NCI-H446 treated with DMSO at 0.1 percent for 48 hours (cell line): Measurements from ENCODE around the gene TPD52L2.
"Not testable (repeated sequence)": the region's sequence is repeated elsewhere in the genome, so short reads cannot be mapped to it uniquely, and the experiment has no call there.

Experiments
- DNase-seq: peaks from one replicate; lab custom pipeline; 2025; lab: John Stamatoyannopoulos, UW

Gene TPD52L2

GRCh38 chr20:63895952-63896263, 30.8 kb downstream of the TPD52L2 start:
- DNase-seq: no peak

GRCh38 chr20:63896264-63897105, 31.4 kb downstream of the TPD52L2 start:
- DNase-seq: no peak

GRCh38 chr20:63897978-63898561, 33.0 kb downstream of the TPD52L2 start:
- DNase-seq: no peak

GRCh38 chr20:63898882-63899558, 34.0 kb downstream of the TPD52L2 start:
- no peak for DNase-seq

DNA sequence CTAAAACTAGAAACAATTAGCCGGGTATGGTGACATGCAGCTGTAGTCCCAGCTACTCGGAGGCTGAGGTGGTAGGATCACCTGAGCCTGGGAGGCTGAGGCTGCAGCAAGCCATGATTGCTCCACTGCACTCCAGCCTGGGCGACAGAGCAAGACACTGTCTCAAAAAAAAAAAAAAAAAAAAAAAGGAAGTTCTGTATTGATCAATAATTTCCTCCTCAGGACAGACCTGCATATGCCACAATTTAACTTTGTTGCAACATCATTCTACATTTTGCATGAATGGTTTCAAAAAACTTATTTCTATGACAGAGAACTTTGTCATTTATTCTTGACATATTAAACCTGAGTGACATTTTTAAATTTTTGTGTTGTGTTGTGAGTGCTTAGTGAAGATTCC, 35.3 kb downstream of the TPD52L2 start:
- no peak for DNase-seq

- no peak for DNase-seq
These were observed 38.9 kb downstream of the TPD52L2 start for GRCh38 chr20:63903796-63904561.

DNA sequence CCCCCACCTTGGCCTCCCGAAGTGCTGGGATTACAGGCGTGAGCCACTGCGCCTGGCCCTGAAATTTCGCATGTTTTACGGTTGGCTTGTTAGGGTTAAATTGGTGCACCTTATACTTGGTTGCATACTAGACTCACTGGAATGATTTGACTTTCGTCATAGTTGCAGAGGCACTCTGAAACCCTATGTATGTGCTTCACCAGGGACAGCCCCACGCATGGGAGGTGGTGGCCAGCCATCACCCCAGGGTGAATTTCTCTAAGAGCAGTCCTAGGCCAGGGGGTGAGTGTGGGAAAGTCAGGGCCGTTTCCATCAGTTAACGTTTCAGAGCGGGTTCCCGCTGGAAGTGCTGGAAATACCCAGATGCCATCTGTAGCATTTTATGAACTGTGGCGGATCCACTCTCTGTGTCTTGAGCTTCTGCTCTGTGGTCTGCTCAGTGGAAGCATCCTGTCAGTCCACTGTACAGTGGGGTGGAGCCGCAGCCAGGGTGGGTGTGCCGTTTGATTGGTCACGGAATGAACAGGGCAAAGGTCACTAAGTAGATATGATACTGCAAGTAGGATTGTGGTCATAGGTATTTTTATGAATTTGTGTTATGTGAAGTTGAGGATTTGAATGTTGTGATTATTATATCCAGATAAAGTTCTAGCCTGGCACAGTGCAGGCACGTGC, 43.1 kb downstream of the TPD52L2 start:
- no peak for DNase-seq

DNA sequence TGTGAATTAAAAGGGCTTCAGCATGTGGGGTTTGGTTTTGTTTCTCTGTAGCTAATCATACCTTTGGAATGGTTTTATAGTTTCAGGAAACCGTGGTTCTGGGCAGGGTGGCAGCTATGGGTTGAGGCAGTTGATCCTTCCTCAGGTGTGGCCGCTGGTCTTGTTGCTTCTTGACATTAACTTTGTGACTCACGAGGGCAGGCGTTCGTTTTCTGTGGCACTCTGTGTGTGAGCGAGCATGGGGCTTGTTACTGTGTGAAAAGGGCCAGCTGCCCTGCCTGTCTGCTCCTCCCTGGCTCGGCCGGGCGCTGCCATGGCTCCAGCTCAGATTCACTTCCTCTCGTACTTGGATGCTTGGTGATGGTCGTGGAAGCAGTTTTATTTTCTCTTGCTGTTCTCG, 46.1 kb downstream of the TPD52L2 start:
- no peak for DNase-seq

DNA sequence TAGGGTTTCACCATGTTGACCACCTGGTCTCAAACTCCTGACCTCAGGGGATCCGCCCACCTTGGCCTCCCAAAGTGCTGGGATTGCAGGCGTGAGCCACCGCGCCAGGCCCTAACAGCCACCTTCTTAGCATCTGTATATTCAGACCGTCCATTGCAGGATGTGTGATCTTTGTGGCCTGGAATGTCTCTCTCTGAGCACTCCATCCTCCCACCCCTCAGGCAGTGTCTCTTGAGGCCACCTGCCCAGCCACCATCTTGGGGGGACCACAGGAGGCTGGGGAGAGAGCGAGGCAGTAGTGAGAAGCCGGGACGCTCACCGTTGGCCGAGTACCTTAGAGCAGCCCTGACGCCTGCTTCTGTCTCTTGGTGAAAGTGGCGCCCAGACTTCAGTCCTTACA, 48.7 kb downstream of the TPD52L2 start:
- DNase-seq: no peak

DNA sequence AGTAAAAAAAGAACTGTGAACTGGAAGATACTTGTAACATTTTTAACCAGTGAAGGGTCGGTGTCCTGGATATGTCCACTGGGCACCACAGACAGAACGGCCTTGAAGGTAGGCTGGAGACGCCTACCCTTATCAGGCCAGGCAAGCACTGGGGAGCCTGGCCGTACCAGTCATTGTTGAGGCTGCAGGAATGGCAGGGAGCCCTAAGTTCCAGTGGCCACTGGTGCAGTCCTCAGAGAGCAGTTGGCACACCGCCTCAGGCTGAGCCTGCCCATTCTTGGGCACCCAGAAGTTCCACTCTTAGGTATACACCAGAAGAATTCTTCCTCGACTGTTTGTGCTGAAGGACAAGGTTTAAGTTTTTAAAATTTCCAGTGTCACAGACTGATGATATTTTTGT, 50.4 kb downstream of the TPD52L2 start:
- DNase-seq: no peak

- DNase-seq: not testable (repeated sequence)
These were observed 51.4 kb downstream of the TPD52L2 start for GRCh38 chr20:63916371-63916939.

DNA sequence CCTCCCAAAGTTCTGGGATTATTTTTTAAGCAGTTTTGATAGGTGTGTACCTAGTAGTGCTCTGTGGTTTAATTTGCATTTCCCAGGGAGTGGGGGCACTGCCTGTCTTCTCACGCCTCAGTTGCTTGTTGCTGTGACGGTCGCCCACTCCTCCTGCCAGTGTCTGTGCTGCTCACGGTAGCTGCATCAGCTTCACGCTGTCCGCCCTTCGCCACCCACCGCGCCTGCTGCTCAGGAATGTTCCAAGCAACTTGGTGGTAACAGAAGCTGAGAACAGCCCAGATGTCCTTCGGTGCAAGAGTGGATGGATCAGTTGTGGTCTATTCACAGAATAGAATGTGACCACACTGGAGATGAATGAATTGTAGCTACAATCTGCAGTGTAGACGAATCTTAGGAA, 52.7 kb downstream of the TPD52L2 start:
- no peak for DNase-seq

GRCh38 chr20:63919130-63919529, 54.1 kb downstream of the TPD52L2 start:
- DNase-seq: no peak

GRCh38 chr20:63920226-63920625, 55.2 kb downstream of the TPD52L2 start:
- no peak for DNase-seq

DNA sequence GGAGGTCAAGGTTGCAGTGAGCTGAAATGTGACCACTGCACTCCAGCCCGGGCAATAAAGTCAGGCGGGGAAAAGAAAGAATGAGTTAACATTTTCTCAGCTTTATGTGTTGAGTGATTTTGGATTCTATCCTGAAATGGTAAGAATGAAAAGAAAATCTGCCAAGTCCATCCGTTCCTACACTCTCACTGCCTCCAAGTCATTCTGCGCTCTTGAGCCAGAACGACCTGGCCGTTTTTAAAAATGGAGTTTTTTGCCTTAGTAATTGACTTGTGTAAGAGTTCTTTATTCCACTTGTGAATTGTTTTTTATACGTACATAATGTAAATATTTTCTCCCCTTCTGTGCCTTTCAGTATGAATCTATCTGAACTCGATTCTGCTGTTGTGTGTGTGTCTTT, 58.6 kb downstream of the TPD52L2 start:
- no peak for DNase-seq

- no peak for DNase-seq
These were observed 59.2 kb downstream of the TPD52L2 start for GRCh38 chr20:63924241-63924640.

DNA sequence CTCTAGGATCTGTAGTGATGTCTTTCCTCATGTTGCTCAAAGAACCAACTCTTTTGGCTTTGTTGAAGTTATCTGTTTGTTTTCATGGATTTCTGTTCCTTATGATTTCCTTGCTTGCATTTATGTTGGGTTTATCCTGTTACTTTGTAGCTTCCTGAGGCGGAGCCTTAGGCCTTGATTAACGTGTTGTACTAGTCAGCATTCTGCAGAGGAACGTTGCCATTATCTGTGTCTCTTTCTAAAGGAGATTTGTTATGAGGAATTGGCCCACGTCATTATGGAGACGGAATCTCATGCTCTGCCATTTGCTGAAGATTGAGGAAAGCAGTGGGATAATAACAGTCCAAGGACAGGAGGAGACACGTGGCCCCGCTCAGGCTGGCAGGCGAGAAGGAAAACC, 61.2 kb downstream of the TPD52L2 start:
- no peak for DNase-seq

- DNase-seq: no peak
These were observed 64.0 kb downstream of the TPD52L2 start for GRCh38 chr20:63929071-63929470.

- not testable (repeated sequence) for DNase-seq
These were observed 64.4 kb downstream of the TPD52L2 start for GRCh38 chr20:63929473-63929883.

DNA sequence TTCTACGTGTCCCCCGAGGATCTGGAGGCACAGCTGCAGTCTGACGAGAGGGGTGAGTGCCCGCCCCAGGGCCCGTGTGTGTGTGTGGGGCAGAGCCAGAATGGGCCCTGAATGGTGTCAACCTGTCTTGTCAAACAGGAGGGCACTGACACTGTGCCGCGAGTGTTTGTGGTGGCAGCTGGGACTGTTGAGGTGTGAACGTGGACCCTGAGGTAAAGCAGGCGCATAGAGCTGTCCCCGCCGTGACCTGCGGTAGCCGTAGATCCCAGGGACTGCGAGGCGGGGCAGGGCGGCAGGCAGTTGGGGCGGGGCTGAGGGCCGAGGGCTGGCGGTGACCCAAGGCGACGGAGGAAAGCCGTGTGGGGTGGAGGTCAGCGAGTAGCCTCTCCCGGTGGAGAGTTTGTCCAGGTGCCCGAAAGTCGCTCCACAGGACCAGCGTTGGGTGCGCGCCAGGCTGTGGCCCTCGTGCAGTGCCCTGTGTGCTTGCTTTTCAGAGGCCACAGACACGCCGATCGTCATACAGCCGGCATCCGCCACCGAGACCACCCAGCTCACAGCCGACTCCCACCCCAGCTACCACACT, 66.0 kb downstream of the TPD52L2 start:
- DNase-seq: no peak

DNA sequence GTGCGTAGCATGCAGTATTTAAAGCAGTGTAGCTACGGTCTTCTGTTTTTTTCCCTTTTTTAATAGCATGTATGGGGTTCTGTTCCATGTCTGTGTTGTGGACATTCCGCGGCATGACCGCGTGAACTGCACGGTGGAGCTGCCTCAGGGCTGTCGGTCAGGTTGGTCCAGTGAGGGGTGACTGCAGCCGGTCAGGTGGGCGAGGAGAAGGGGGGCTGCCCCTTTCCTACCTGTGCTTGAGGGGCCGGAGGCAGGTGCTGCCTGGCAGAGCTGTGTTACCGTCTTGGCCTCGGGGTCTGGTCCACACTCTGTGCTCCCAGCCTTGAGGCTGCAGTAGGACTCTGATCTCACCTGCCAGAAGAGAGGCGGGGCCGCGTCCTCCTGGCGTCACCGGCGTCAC, 66.7 kb downstream of the TPD52L2 start:
- DNase-seq: no peak
